SKM-1 (cell line): Measurements from ENCODE around the gene RAB7B.

Source experiments
- DNase-seq: peaks from one replicate; lab custom pipeline; 2025; ENCODE audit not compliant: unreplicated experiment; lab: John Stamatoyannopoulos, UW

RAB7B gene

GRCh38 chr1:205929496-205930194 lies 73.5 kb downstream of the RAB7B start:
- no peak for DNase-seq

GRCh38 chr1:205928317-205928716 lies 74.9 kb downstream of the RAB7B start:
- no peak for DNase-seq

GRCh38 chr1:205927676-205928075 lies 75.5 kb downstream of the RAB7B start:
- no peak for DNase-seq

- DNase-seq = no peak
These were observed 75.9 kb downstream of the RAB7B start for GRCh38 chr1:205927247-205927646.
